Liver (tissue), 9 donors: ENCODE data around the gene RBKS. TPM values are rescaled to one million over a fixed set of nuclear protein-coding genes. Genes with fewer than 3 reads are reported as not detected.

Experiments
- DNase-seq: peaks from one replicate; pipeline ENCODE4 v3.0.0-alpha.2; 2017; ENCODE audit warnings: low spot score
- H3K27ac ChIP-seq, 2 donors: one replicate each; pipeline ENCODE4 v1.7.0; 2013; ENCODE audit warnings: inconsistent platforms in 2 of 2, low read length in 2 of 2, control low read depth in 1 of 2, low read depth in 1 of 2, mild to moderate bottlenecking in 1 of 2
- H3K27me3 ChIP-seq, 4 donors: one replicate each; pipeline versions ENCODE4 v1.6.1 to v1.7.0; 2013; ENCODE audit warnings: low read length in 3 of 4, inconsistent platforms in 1 of 4, mild to moderate bottlenecking in 1 of 4, moderate library complexity in 1 of 4; ENCODE audit not compliant: control insufficient read depth in 4 of 4, insufficient read depth in 4 of 4
- H3K36me3 ChIP-seq, 4 donors: one replicate each; pipeline versions ENCODE4 v1.6.1 to v1.7.0; 2013; ENCODE audit warnings: low read length in 3 of 4, mild to moderate bottlenecking in 3 of 4, low read depth in 1 of 4, moderate library complexity in 1 of 4; ENCODE audit not compliant: control insufficient read depth in 4 of 4, insufficient read depth in 3 of 4
- H3K4me1 ChIP-seq, 4 donors: one replicate each; pipeline versions ENCODE4 v1.6.1 to v1.7.0; 2013; ENCODE audit warnings: low read length in 3 of 4, mild to moderate bottlenecking in 3 of 4, moderate library complexity in 1 of 4; ENCODE audit not compliant: control insufficient read depth in 4 of 4, insufficient read depth in 4 of 4
- H3K4me3 ChIP-seq, 3 donors: one replicate each; pipeline versions ENCODE4 v1.6.1 to v1.7.0; 2013; ENCODE audit warnings: low read length in 3 of 3, control low read depth in 1 of 3, low read depth in 1 of 3, mild to moderate bottlenecking in 1 of 3
- H3K9ac ChIP-seq, 2 donors: one replicate each; pipeline ENCODE4 v1.7.0; 2013; ENCODE audit warnings: low read length in 2 of 2, mild to moderate bottlenecking in 2 of 2, moderate library complexity in 2 of 2, control low read depth in 1 of 2, low read depth in 1 of 2
- H3K9me3 ChIP-seq, 4 donors: one replicate each; pipeline versions ENCODE4 v1.6.1 to v1.7.0; 2013; ENCODE audit warnings: low read length in 3 of 4; ENCODE audit not compliant: control insufficient read depth in 4 of 4
- EGR1 ChIP-seq, 2 donors: IDR thresholded peaks; 2 replicates each; pipeline ENCODE4 v1.6.1; 2016 to 2018; ENCODE audit warnings: antibody characterized with exemption in 2 of 2, low read depth in 2 of 2
- FOXA1 ChIP-seq: IDR thresholded peaks from 2 replicates; pipeline ENCODE4 v1.6.1; 2016; ENCODE audit warnings: antibody characterized with exemption
- GABPA ChIP-seq, 2 donors: IDR thresholded peaks in 1 of 2; conservative IDR thresholded peaks in 1 of 2; 2 replicates each; pipeline ENCODE4 v1.6.1; 2016; ENCODE audit warnings: antibody characterized with exemption in 2 of 2, mild to moderate bottlenecking in 1 of 2, moderate library complexity in 1 of 2
- HNF4A ChIP-seq, 2 donors: conservative IDR thresholded peaks; 2 replicates each; pipeline ENCODE4 v1.6.1; 2016; ENCODE audit warnings: antibody characterized with exemption in 2 of 2, mild to moderate bottlenecking in 2 of 2
- HNF4G ChIP-seq: IDR thresholded peaks from 2 replicates; pipeline ENCODE4 v1.6.1; 2016; ENCODE audit warnings: antibody characterized with exemption
- JUND ChIP-seq, 2 donors: IDR thresholded peaks; 2 replicates each; pipeline ENCODE4 v1.6.1; 2016; ENCODE audit warnings: antibody characterized with exemption in 2 of 2
- NR2F2 ChIP-seq: IDR thresholded peaks from 2 replicates; pipeline ENCODE4 v1.6.1; 2016; ENCODE audit warnings: antibody characterized with exemption
- RAD21 ChIP-seq, 2 donors: IDR thresholded peaks; 2 replicates each; pipeline ENCODE4 v1.6.1; 2016; ENCODE audit warnings: antibody characterized with exemption in 2 of 2, mild to moderate bottlenecking in 2 of 2
- RXRA ChIP-seq, 2 donors: IDR thresholded peaks; 2 replicates each; pipeline ENCODE4 v1.6.1; 2017 to 2018; ENCODE audit warnings: antibody characterized with exemption in 2 of 2, mild to moderate bottlenecking in 1 of 2
- SP1 ChIP-seq: IDR thresholded peaks from 2 replicates; pipeline ENCODE4 v1.6.1; 2018; ENCODE audit warnings: antibody characterized with exemption, mild to moderate bottlenecking
- TAF1 ChIP-seq: conservative IDR thresholded peaks from 2 replicates; pipeline ENCODE4 v1.6.1; 2016; ENCODE audit warnings: antibody characterized with exemption, mild to moderate bottlenecking
- YY1 ChIP-seq: IDR thresholded peaks from 2 replicates; pipeline ENCODE4 v1.6.1; 2016; ENCODE audit warnings: antibody characterized with exemption, mild to moderate bottlenecking
- WGBS: extraction: QIAGEN DNeasy Blood & Tissue Kit; methylation state at CpG from one replicate; pipeline ENCODE4 v1.1.7; 2013; 5-methylcytosine and 5-hydroxymethylcytosine counted together
- polyA plus RNA-seq, 2 donors: library from polyadenylated mRNA; stranded (reverse) in 1 of 2; unstranded in 1 of 2; fragments of 200-250 nt in 1 of 2; fragments of >200 nt in 1 of 2; fragmentation: Nextera tagmentation in 1 of 2; extraction: Ambion mirVana in 1 of 2; gene quantifications; one replicate each; pipeline versions ENCODE4 v1.2.1 to v1.2.3, GENCODE V29; 2013 to 2015
- total RNA-seq, 2 donors: library from RNA; depleted of rRNA; stranded (reverse); fragments of >200 nt; gene quantifications; one replicate each; pipeline ENCODE4 v1.2.3, GENCODE V29; 2014
- TF ChIP-seq, protein P1 (sequence below): IDR thresholded peaks from 2 replicates; pipeline ENCODE4 v1.6.1; 2016; ENCODE audit warnings: antibody characterized with exemption
- TF ChIP-seq, protein P2 (sequence below): IDR thresholded peaks from 2 replicates; pipeline ENCODE4 v1.6.1; 2016; ENCODE audit warnings: antibody characterized with exemption
- TF ChIP-seq, protein P3 (sequence below): IDR thresholded peaks from 2 replicates; pipeline ENCODE4 v1.6.1; 2016; ENCODE audit warnings: antibody characterized with exemption
- TF ChIP-seq, protein P4 (sequence below): IDR thresholded peaks from 2 replicates; pipeline ENCODE4 v1.6.1; 2016; ENCODE audit warnings: antibody characterized with exemption, mild to moderate bottlenecking
- donor health status: healthy.
- donor health status: healthy.
- donor health status: healthy.
- donor health status: healthy.
- donor health status: healthy.

RBKS gene
- total and polyA plus RNA-seq, 4 donors, result 6.3 to 18.8 (median 15.2) TPM

DNA sequence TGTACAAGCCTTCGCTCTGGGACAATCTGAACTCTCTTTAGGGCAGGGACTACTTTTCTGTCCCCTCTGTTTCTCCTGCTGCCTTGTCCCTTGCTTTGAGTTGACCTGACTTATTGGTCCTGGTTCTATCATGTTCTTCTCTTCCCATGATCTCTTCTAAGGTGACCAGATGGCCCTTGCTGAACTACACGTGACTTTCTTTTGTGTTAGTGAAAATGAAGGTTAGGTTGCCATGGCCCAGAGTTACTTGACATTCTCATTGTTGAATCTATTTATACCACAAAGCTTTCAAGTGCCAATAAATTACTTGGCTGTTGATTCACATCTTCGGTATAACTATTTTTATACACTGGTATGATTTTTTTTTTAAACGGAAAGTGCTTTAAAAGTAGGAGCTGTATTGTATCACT, 94.3 kb downstream of the RBKS start (continued):
- TF ChIP-seq, protein P1, sequence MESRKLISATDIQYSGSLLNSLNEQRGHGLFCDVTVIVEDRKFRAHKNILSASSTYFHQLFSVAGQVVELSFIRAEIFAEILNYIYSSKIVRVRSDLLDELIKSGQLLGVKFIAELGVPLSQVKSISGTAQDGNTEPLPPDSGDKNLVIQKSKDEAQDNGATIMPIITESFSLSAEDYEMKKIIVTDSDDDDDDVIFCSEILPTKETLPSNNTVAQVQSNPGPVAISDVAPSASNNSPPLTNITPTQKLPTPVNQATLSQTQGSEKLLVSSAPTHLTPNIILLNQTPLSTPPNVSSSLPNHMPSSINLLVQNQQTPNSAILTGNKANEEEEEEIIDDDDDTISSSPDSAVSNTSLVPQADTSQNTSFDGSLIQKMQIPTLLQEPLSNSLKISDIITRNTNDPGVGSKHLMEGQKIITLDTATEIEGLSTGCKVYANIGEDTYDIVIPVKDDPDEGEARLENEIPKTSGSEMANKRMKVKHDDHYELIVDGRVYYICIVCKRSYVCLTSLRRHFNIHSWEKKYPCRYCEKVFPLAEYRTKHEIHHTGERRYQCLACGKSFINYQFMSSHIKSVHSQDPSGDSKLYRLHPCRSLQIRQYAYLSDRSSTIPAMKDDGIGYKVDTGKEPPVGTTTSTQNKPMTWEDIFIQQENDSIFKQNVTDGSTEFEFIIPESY, result no peak
- TF ChIP-seq, protein P2, sequence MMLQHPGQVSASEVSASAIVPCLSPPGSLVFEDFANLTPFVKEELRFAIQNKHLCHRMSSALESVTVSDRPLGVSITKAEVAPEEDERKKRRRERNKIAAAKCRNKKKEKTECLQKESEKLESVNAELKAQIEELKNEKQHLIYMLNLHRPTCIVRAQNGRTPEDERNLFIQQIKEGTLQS, result no peak
- TF ChIP-seq FOXA1 (no peak), YY1 (no peak), HNF4G (no peak), JUND (IDR thresholded peaks at IDR 0.05) (no peak), TAF1 (no peak), RAD21 (IDR thresholded peaks at IDR 0.05) (no peak), EGR1 (IDR thresholded peaks at IDR 0.05; ENCODE audit: low read depth in 2 of 2) (no peak)
- TF ChIP-seq, protein P3, sequence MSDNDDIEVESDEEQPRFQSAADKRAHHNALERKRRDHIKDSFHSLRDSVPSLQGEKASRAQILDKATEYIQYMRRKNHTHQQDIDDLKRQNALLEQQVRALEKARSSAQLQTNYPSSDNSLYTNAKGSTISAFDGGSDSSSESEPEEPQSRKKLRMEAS, result no peak

DNA sequence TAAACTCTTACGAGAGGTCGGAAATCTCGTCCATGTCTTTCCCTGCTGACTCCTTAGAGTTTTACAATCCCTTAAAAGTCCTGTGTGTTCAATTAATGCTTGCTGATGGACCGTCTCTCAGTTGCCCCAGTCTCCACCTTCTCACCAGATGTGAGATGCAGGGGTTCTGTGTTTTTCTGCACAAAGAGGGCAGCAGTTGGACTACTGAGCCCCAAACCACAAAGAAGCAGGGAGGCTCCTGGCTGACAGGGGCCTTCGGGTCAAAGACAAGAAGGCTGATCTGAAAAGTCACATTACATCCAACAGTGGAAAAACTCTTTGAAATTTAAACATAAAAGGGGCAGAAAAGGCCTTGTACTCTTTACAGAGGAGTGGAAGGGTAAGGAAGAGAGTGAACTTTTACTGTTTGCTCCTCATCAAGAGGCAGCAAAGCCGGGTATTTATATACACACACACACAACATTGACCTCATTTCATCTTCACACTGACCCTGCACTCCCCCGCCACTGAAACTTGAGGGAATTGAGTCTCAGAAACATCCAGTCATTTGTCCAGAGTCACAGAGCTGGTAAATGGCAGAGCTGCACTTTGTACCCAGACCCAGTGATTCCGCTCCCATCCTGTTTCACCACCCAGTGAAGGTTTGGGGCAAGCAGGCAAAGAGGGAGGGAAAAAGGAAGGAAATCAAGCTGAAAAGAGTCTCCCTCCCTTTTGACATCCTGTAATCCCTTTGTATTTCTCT, 94.9 kb downstream of the RBKS start:
- Histone ChIP-seq H3K27me3 (no peaks in the 10 kb centered on the region), H3K4me1 (no peaks in the 10 kb centered on the region), H3K9ac (no peak overlapping the region), H3K9me3 (no peaks in the 10 kb centered on the region), H3K4me3 (no peak overlapping the region), H3K27ac (no peak overlapping the region), H3K36me3 (peaks cover 0 to 5% (median 0%) of the 10 kb centered on the region in 4 donors)
- TF ChIP-seq NR2F2 (no peak), HNF4A (conservative IDR thresholded peaks at IDR 0.05) (peak in 1 of 2 donors; percentile 34)
- 90% methylated on average over 8 of the region's 8 CpGs for WGBS
- DNase-seq, result no peak

DNA sequence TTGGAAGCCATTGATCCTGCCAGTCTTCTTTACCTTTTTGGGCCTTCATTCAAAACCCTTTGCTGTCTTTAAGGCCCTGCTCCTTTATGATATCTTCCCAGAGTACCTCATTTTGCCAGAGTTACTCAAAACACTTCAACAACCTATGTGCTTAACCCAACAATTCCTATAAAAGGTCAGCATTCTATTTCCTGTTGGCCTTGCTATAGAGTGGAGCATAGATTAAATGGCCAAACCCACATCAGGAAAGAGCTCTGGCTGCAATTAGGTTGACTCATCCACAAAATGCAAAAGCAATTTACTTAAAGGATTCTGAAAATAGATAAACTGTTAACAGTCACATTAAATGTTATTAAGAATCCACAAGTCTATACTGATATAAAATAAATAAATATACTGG, 97.4 kb downstream of the RBKS start:
- TF ChIP-seq RAD21 (IDR thresholded peaks at IDR 0.05) (no peak), GABPA (IDR thresholded peaks at IDR 0.05 in 1 of 2, conservative IDR thresholded peaks at IDR 0.05 in 1 of 2) (no peak), RXRA (IDR thresholded peaks at IDR 0.05) (no peak), FOXA1 (no peak), YY1 (no peak), TAF1 (no peak), HNF4G (no peak), SP1 (no peak), NR2F2 (no peak), EGR1 (IDR thresholded peaks at IDR 0.05; ENCODE audit: low read depth in 2 of 2) (no peak), HNF4A (conservative IDR thresholded peaks at IDR 0.05) (no peak)
- TF ChIP-seq, protein P3, result no peak
- TF ChIP-seq, protein P4, sequence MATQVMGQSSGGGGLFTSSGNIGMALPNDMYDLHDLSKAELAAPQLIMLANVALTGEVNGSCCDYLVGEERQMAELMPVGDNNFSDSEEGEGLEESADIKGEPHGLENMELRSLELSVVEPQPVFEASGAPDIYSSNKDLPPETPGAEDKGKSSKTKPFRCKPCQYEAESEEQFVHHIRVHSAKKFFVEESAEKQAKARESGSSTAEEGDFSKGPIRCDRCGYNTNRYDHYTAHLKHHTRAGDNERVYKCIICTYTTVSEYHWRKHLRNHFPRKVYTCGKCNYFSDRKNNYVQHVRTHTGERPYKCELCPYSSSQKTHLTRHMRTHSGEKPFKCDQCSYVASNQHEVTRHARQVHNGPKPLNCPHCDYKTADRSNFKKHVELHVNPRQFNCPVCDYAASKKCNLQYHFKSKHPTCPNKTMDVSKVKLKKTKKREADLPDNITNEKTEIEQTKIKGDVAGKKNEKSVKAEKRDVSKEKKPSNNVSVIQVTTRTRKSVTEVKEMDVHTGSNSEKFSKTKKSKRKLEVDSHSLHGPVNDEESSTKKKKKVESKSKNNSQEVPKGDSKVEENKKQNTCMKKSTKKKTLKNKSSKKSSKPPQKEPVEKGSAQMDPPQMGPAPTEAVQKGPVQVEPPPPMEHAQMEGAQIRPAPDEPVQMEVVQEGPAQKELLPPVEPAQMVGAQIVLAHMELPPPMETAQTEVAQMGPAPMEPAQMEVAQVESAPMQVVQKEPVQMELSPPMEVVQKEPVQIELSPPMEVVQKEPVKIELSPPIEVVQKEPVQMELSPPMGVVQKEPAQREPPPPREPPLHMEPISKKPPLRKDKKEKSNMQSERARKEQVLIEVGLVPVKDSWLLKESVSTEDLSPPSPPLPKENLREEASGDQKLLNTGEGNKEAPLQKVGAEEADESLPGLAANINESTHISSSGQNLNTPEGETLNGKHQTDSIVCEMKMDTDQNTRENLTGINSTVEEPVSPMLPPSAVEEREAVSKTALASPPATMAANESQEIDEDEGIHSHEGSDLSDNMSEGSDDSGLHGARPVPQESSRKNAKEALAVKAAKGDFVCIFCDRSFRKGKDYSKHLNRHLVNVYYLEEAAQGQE, result no peak
- TF ChIP-seq, protein P1, result no peak
- H3K9me3 ChIP-seq, result no peaks in the 10 kb centered on the region

More for the DNA sequence above, 97.4 kb downstream of the RBKS start:
- DNase-seq, result no peak
- Histone ChIP-seq H3K36me3 (peaks cover 0 to 3% (median 0%) of the 10 kb centered on the region in 4 donors), H3K4me3 (no peak overlapping the region), H3K9ac (no peak overlapping the region), H3K4me1 (no peaks in the 10 kb centered on the region), H3K27me3 (no peaks in the 10 kb centered on the region), H3K27ac (no peak overlapping the region)
